Measurements from ENCODE around the gene APBA1. TPM values are rescaled to one million over a fixed set of nuclear protein-coding genes. Genes with fewer than 3 reads are reported as not detected.
"Not testable (repeated sequence)": the region's sequence is repeated elsewhere in the genome, so short reads cannot be mapped to it uniquely, and the experiment has no call there.

Gene APBA1
- total RNA-seq, 1 donor from 2014 or later = 20.9 TPM

DNA sequence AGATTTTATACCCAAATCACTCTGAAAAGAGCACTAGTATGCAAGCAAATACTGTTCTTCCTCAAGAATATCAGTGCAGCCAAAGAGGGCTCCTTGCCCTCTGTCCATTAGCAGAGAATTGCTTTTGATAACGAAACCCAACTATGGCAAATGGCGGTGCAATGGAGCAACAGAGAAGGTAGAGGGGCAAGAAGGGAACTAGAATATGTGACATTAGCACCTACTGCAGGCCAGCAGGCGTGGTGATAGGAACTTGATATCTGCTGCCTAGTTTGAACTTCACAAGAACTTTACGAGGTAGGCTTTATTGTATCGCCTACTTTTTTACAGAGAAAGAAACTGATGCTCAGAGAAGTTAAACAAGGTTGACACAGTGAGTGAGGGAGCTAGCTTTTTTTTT, 66.1 kb downstream of the APBA1 start:
- no peak for DNase-seq (ENCODE audit: low spot score)

DNA sequence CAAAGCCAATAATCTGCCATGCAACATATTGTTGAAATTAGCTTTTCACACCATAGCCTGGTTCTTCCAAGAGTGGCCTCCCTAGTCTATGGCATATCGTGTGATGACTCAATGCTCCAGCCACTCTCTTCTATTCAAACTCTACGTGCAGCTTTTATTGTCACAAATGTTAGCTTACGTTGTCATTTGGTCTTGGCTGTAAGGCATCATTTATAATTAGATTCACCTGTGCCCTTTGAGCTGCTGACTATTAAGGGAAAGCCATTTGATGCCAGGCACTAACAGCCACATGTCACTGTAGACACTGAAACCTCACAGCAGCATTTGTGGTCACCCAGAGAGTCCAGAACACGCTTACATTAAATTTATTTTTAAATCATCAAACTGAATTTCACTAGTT, 66.8 kb downstream of the APBA1 start:
- DNase-seq (ENCODE audit: low spot score) = no peak

DNA sequence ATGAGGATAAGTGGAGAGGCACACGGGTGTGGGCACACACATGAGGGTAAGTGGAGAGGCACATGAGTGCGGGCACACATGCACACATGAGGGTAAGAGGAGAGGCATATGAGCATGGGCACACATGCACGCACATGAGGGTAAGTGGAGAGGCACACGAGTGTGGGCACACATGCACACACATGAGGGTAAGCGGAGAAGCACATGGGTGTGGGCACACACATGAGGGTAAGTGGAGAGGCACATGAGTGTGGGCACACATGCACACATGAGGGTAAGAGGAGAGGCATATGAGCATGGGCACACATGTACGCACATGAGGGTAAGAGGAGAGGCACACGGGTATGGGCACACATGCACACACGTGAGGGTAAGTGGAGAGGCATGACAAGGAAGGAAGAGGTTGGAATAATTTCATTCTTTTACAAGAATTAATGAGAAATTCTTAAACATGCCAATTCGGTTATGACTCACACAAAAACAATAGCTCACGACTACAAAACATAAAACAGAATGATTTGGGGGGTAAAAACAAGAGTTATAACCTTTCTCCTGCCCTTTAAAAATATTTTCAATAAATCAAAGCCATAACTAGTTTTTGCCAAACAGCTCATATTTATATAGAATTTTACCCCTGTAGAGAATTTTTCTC, 67.5 kb downstream of the APBA1 start:
- no peak for DNase-seq (ENCODE audit: low spot score)

DNA sequence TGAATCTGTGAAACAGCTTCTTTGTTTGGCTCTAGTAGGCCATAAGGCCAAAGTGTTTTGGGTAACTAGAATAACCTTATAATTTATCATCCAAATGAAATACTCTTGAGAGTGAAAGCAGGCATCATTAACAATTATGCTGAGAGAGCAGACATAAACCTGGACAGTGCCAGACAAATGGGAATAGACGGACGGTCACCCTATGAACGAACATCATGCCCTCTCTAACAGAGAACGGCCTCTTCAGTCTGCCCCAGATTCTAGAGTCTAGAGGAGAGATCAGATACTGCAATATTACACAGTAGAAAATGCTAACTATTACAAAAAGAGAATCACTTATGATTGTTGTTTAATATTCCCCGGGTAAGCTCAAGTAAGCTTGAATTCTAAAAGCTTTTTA, 68.5 kb downstream of the APBA1 start:
- no peak for DNase-seq (ENCODE audit: low spot score)

DNA sequence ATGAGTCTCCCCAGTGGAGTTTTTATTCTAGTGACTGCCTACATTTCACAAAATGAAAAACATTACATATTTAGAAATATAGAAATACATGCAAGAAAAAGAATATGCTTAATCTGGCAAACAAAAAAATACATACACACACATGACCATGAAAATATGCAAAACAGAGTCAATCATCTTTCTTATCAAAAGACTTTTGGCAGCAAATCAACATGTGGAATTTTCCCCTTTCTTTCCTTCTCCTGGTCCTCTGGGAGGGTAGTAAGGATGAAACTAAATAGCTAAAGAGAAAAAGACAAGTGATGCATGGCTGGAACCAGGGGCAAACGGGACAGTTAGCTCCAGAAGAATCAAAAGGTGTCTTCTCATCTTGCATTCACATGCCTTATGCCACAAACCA, 69.4 kb downstream of the APBA1 start:
- DNase-seq (ENCODE audit: low spot score) = peak; percentile 53

DNA sequence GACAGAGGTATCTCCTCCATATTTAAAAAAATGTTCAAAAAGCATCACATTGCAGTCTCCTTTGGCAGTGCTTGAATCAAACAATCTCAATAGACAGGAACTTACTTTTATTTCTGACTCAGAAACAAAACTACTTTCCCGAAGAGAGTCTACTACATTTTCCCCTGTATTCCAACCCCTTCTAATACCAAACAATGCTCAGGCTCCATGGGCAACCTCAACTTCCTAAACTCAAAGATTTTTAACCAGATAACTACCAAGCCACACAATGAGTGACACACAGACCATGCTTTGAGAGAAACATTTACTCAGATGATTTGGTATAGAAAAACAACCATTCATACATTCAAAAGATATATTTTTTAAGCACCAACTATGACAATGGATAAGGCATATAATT, 70.5 kb downstream of the APBA1 start:
- DNase-seq (ENCODE audit: low spot score) = no peak

DNA sequence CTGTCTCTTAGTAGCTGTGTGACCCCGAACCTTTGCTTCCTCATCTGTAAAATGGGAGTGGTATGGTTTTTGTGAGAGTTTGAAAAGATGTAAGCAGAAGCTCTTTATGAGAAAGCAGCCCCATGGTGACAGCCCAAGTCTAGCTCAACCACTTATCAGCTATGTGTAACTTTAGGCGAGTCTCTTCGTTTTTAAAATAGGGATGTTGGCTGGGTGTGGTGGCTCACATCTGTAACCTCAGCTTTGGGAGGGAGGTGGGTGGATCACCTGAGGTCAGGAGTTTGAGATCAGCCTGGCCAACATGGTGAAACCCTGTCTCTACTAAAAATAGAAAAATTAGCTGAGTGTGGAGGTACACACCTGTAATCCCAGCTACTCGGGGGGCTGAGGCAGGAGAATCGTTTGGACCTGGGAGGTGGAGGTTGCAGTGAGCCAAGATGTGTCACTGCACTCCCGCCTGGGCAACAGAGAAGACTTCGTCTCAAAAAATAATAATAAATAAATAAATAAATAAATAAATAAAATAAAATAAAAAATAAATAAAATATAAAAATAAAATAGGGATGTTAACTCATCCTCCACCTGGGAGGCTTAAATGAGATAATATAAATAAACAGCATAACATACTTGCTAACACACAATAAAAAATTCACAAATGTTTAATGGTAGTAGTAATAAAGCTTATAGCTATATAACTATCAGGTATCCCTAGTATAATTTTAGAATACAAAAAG, 71.7 kb downstream of the APBA1 start:
- no peak for DNase-seq (ENCODE audit: low spot score)

DNA sequence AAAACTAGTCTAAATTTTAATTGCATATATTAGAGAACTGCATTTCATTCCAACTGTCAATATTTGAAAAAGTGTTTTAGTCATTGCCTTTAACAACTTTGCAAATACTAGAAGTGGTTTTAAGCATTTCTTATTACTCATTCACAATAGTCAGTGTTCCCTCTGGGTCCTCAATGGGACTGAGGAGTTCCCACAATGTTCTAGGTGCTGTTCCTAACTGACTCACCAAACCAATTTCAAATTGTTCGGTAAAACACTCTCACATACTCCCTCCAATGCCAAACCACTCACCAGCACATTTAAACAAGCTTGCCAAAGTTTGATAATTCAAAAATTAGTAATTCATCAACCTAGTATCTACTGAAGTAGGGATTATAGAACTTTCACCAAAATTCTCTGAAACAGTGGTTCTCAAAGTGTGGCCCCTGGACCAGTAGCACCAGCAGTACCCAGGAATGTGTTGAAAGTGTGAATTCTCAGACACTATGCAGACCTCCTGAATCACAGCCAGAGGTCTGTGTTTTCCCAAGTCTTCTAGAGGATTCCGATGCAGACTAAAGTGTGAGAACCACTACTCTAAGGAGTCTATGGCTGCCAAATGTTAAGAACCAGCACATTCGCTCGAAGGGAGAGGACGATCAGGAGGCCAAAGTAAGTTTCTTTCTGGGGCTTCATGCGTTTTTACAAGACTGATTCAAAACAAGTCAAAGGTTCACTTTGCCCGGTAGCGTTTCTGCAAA, 72.8 kb downstream of the APBA1 start:
- peak; percentile 71 for DNase-seq (ENCODE audit: low spot score)

DNA sequence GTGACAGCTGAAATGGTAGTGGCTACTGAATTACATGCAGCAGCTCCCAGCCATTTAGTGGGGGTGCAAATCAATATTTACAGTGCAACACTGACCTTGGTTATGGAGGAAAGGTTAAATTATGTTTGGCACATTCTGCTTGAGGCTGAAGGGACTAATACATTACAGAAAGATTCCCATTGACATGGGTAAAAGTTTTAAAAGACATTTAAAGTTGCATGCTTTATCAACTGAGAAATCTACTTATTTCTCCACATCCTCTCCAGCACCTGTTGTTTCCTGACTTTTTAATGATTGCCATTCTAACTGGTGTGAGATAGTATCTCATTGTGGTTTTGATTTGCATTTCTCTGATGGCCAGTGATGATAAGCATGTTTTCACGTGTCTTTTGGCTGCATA, 75.3 kb downstream of the APBA1 start:
- DNase-seq (ENCODE audit: low spot score) = not testable (repeated sequence)

DNA sequence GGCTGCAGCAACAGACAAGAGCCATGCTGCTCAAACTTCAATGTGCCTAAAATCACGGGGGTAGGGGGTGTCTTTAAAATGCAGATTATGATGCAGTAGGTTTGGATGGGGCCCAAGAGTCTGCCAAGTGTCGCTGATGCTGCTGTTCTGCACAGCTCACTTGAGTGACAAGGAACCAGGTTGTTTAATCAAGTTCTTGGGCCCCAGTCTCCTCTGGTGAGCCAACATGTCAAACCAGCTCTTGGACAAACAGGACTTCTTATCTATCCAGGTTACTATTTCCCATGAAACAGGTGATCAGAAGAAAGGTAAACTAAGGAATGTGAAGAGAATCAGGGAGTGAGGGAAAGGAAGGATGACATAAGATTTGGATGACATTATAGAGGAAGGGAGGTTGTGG, 78.0 kb downstream of the APBA1 start:
- no peak for DNase-seq (ENCODE audit: low spot score)

DNA sequence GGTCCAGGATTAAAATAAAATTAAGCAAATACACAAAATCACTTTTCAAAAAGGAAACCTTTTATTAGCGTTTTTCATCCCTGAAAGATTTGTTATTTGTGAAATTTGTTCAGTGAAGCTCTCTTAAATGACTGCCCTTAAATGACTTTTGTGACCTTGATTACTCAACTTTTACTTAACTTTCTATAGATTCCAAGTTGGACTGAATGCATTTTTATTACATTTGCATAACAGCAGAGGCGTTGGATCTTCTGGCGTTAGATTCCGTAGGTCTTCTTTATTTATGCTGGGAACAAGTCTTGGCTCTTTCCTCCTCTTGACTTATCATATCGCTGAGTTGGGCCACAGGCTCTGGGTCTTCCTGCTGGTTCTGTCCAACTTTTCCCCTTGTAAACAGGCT, 78.4 kb downstream of the APBA1 start:
- no peak for DNase-seq (ENCODE audit: low spot score)

DNA sequence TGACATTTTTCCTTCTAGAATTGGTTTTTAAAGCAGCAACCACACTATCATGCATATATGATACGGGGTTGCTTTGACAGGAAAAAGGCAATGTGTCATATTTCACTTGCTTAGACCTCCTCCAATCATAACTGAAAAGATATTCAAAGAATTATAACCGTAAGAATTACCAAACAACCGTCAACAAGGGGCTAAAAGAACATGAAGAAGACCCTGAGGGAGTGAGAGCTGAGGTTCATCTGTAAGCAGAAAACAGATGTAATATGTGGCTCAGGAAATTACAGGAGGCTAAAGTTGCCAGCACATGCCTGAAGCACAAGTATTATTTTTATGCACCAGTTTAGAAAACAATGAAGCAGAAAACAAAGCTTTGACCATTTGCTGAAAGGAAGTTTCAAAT, 78.9 kb downstream of the APBA1 start:
- DNase-seq (ENCODE audit: low spot score) = no peak

DNA sequence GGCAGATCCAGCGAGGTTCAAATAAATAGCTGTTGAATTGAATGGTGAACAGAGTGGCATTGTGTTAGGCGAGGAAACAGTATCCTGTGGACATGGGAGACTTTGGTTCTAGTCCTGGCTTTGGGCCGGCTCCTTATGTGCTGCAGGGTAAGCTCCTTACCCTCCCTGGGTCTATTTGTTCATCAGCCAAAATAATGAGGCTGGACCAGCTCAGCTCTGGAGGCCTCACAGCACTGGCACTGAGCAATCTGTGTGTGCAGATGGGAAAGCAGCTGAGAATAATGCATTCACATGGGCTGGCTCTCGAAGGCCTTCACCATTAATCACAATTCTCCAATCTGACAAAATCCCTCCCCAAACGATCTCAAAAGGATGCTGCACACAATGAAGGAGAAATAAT, 81.9 kb downstream of the APBA1 start:
- DNase-seq (ENCODE audit: low spot score) = no peak

DNA sequence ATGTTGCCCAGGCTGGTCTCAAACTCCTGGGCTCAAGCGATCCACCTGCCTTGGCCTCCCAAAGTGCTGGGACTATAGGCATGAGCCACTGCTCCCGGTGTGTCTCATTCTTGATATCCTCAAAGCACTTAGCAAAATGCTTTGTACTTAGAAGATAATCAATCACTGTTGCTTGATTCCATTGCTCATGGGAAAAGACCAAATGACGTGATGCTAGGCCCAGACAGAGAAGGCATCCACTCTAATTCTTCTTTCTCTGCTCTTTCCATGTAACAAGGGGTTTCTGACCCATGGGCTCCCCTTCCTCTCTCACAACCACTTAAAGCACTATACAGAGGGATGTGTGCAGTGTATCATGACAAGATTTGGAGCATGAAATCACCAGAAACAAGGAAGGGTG, 83.0 kb downstream of the APBA1 start:
- no peak for DNase-seq (ENCODE audit: low spot score)

DNA sequence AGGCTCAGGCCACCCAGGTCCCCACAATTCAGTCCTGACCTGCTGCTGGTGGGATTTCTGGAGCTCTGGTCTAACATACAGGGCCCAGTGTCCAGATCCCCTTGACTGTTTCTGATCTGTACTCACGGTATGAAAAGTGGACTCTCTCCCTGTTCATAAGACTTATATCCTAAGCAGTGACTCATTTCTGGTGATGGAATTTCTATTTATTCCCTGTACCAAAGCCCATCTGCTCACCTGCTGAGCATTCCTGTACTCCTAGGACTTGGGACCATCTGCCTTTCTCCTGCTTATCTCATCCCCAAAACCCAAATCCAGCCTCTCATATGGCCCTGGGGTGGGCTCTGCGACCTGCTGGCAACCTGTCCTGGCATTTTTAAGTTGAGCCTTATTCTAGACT, 86.6 kb downstream of the APBA1 start:
- no peak for DNase-seq (ENCODE audit: low spot score)

DNA sequence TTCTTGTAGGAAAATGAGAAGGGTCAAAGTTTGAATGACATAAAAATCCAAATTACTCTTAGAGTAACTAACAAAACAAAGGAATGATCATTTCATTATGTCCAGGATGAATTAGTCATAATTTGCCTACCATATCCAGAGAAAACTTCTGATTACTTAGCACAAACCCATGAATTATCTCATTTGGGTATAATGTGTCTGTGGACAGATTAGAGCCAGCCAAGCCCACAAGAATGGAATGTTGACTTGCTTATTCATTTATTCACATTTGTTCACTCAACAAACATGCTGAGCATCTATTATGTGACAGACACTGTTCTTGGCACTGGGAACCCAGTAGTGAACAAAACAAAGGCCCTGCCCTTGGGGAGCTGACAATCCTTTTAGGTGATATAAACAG, 87.4 kb downstream of the APBA1 start:
- DNase-seq (ENCODE audit: low spot score) = no peak

DNA sequence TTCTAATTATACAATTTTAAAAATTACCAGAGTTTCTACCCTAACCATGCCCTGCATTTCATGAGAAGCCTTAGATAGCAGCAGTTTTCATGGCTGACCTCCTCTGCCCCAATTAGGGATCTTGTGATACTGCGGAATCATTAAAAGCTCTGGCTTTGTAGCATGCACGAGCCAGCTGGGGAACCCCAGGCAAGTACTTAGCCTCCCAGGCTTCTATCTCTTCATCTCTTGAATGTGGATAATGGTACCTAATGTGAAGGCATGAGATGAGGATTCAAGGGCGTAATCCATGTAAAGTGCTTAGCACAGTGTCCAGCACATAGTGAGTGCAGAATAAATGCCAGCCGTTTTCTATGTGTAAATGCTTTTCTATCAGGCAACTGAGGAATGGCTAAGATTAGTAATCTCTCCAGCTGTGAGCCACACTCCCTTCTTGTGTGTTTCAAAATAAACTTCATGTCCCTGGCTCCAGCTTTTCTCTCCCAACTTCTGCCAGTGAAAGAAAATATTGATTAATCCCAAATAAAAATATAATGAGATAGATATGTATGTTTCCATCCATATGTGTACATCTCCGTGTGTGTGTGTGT, 88.4 kb downstream of the APBA1 start:
- DNase-seq (ENCODE audit: low spot score) = no peak

DNA sequence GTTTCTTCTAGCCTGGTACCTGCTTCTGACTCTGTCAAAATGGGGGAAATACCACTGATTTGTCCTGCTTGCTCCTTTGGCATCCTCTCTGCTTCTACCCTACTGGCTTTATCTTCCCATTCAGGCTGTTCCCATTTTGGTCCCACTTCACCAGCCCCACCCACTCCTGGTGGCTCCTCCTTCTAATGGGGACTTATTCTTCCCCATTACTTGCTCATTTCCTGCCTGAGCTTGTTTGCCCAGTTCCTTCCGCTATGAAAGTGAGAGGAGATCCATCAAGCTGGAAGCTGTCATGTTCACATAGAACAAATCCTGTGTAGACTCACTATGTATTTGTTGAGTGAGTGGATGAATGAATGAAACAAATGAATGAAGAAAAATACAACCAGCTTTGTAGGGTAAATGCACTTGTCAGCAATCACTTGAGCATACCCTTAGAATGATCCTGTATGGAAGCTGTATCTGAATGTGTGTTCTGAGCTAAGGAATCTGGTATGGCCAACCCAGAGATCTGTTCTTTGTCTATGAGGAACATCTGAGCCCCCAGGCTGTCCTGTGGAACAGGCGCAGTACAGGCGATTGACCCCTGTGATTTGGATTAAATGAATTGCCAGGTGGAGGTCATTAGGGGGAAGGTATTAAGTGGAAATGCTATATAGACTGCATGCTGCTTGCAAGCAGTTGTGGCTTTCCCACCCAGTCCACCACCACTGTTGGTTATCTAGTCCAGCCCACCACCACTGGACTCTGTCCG, 89.5 kb downstream of the APBA1 start:
- no peak for DNase-seq (ENCODE audit: low spot score)

DNA sequence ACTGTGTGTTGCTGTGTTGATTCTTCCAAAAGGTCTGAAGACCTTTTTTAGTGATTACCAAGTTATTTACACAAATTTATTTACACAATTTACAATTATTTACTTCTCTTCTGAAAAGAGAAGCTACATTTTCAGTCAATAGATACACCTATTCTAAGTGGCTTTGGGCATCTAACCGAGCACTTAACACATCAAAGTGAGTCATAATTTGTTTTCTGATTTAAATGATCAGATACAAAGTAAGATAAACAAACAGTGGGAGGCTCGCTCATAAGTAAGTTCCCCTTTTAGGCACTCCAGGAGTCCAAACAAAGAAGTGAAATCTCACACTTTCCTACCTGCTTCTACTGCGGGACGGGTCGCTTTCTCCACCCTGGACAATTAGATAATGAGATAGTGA, 90.2 kb downstream of the APBA1 start:
- no peak for DNase-seq (ENCODE audit: low spot score)

DNA sequence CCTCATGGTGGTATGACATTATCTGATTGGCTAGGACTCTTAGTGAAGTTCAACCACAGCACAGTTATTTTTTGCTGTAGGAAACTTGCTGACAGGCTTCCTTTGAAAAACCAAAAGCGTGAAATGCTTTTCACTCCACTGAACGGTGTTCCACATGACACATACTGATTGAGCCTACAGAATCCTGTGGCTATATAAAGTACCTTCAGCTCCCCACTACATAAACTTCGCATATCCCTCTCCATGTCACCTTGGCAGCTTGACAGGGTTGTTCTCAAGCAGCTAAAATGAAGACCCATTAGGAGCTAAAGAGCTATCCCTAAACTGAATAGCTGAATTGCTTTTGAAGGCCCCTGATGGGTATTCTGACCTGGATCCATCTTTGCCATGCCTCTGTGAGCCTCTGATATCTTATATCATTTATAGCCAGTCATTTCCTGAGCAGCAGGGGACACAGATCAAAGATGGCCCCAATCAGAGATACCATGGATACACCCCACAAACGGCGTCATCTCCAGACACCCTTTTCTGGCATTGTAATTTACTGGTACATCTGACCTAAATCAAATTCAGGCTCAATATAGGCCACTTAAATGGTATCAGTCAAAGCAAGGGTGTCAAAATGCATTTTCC, 91.5 kb downstream of the APBA1 start:
- DNase-seq (ENCODE audit: low spot score) = no peak
